Posterior vena cava (tissue), 2 donors: ENCODE measurements around the gene SMOC2. TPM values are rescaled to one million over a fixed set of nuclear protein-coding genes. Genes with fewer than 3 reads are reported as not detected.

Experiments used
- DNase-seq: peaks from one replicate; pipeline ENCODE4 v3.0.0-alpha.2; 2020; ENCODE audit warnings: low spot score
- intact Hi-C, 2 donors: fragments of 100-400 bp; cut with DNase I; formaldehyde crosslinking; loops; one replicate each; pipeline versions ENCODE4 v1.14.1 to v1.14.2; 2022 to 2023
- long read RNA-seq, 2 donors: library from polyadenylated mRNA; unstranded; transcript quantifications; one replicate each; pipeline ENCODE4 v2.0.0, GENCODE V29; 2020 to 2021
- total RNA-seq, 2 donors: library from RNA; stranded (reverse); fragmentation: NEBNext Ultra II Directional; extraction: Animal tissue kit (Norgen Biotek cat#: 25700); gene quantifications; one replicate each; pipeline ENCODE4 v1.2.1, GENCODE V29; 2021
- donor health status: DM: yes; HTN: yes; CAD: no.
- donor health status: DM: yes; HTN: yes; CAD: no.

SMOC2 gene, protein sequence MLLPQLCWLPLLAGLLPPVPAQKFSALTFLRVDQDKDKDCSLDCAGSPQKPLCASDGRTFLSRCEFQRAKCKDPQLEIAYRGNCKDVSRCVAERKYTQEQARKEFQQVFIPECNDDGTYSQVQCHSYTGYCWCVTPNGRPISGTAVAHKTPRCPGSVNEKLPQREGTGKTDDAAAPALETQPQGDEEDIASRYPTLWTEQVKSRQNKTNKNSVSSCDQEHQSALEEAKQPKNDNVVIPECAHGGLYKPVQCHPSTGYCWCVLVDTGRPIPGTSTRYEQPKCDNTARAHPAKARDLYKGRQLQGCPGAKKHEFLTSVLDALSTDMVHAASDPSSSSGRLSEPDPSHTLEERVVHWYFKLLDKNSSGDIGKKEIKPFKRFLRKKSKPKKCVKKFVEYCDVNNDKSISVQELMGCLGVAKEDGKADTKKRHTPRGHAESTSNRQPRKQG
- 100 to 1,000 TPM in 1 of 2 donors, 10 to 100 TPM in 1; 77.6 to 176 TPM for total RNA-seq
- long read RNA-seq, donor 1, transcript SMOC2-202 (13 exons, 3,117 nt) = major isoform, 58 of 105 reads
- long read RNA-seq, donor 1, partial matches to known transcripts = 37 of 105 reads
- long read RNA-seq, donor 1, other reads (novel, unspliced or antisense) = 8 of 105 reads
- long read RNA-seq, donor 2, transcript SMOC2-202 (13 exons, 3,117 nt) = major isoform, 65 of 107 reads
- long read RNA-seq, donor 2, partial matches to known transcripts = 27 of 107 reads
- long read RNA-seq, donor 2, other reads (novel, unspliced or antisense) = 13 of 107 reads

DNA sequence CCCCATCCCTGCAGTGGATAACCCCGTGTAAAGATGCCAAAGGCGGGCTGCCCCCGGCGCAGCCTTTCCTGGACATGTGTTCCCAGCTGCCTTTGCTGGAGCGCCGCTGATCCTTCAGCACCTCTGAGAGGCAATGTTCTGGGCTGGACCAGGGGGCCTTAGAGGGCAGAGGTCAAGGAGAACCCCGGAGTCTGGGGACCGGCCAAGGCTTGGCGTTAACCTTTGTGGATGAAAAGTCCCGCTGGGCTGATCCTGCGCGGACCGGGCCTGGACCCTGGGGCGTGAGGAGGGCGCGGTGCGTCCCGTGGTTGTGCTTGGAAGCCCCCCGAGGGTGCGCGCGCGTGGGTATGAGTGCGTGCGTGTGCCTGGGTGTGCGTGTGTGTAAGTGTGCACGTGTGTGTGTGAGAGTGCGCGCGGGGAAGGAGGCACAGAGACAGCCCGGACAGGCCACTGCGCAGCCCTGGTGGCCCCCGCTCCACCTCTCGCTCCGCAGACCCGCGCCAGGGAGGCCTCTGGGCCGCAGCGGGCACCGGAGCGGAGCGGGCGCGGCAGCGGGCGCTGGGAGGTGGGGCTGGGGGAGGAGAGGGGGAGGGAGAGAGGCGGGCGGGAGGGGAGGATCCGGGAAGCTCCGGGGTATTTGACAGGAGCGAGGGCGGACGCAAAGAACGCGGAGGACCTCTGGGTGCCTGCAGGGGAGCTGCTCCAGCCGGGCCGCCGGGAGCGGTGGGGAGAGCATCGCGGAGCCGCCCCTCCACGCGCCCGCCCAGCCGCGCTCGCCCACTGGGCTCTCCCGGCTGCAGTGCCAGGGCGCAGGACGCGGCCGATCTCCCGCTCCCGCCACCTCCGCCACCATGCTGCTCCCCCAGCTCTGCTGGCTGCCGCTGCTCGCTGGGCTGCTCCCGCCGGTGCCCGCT lies at the start of gene SMOC2:
SMOC2 (plus strand) TSS at position 665 of the 914 bp plus-strand sequence; CDS start at position 852, 187 bp downstream.
- intact Hi-C loops = no loop called here
- DNase-seq = peak; percentile 81

DNA sequence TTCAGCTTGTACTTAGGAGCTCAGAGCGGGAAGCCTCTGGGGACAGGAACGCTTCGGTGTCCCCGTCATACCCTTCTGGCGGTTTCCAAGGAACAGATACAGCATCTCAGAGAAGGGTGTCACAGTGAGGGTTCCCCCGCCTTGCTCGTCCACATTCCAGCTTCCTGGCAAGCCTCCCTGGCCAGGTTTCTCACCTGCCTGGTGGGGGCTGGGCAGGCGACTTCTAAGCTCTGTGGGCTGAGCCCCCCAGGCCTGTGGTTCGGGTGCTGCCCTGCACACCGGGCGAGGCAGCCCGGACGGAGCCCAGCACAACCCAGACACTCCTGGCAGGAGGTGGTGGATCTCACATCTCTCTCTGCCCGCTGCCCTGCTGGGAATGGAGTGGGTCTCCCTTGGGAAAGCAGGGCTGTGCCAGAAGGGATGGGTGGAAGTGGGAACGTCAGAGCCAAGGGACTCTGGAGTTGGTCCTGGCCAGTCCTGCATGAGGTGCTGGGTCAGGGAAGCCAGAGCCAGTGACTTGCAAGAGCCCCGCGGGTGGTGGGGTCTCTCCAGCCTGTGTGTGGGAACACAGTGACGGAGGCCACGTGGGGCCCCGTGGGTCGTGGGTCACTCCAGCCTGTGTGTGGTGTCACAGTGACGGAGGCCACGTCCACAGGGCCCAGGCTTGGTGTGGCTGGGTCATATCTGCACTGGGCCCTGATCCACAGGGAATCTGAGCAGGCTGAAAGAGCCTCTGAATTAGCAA lies 47.7 kb upstream of the SMOC2 start:
- intact Hi-C loops = no loop called here
- no peak for DNase-seq

DNA sequence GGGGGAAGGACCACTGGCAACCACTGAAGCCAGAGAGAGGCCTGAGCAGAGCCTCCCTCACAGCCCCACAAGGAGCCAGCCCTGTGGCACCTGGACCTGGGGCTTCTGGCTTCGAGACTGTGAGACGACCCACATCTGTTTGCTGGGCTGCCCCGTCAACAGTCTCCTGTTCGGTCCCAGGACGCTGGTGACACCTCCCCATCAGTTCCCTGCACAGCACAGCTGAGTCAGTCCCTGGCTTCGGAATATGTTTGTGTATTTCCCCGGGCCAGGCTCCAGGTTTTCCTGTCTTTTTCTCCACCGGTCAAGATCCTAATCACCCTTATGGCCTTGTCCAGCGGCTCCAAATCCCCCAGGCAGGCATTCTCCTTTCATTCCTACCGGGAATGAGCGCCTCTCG lies 46.4 kb upstream of the SMOC2 start:
- intact Hi-C loops = no loop called here
- no peak for DNase-seq

DNA sequence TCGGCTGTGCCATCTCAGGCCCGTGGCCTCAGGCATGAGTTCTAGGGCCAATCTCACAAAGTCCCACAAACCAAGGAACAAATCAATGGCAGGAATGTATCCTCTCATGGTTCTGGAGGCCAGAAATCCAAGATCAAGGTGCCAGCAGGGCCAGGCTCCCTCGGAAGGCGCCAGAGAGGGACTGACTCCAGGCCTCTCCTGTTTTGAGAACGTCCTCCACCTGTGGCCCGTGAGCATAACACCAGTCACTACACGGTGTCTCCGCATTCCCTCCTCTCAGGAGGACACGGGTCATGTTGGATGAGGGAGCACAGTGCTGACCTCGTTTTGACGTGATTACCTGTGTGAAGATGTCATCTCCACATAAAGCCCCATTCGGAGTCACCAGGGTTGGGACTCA lies 45.0 kb upstream of the SMOC2 start:
- intact Hi-C loops = no loop called here
- no peak for DNase-seq

DNA sequence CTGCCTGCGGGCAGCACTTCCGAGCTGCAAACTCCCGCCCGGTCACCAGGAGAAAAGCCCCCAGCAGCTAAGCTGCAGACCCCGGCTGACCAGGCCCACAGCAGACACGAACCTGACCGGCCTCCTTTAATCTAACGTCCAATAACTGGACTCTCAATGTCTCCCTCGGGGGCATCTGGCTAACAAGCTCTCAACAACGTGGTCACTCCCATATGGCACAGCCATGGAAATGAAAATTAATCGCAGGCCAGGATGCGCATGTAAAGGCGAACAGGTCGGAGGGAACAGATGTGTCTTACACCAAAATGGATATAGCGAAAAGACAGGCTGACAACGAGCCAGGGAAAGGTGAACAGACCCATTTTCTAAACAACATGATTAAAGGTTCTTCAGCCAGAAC lies 44.4 kb upstream of the SMOC2 start:
- no peak for DNase-seq
- intact Hi-C loops = no loop called here

DNA sequence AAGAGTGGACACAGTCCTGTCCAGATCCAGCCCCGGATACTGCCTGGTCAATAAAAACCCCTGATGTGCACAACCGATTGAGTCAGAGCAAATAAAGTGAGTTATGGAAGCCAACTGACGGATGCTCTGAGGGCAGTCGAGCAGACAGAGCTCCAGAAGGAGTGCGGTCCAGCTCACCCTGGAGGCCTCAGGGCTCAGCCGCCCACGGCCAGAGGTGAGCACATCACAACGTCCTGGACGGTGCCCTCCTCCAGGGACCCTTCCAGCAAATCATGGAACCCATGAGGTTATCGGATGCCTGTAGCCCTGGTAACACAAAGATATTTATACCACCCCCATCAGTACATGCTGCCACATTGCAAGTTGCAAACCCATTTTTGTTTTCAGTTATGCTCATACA lies 44.0 kb upstream of the SMOC2 start:
- intact Hi-C loops = no loop called here
- DNase-seq = peak; percentile 38

DNA sequence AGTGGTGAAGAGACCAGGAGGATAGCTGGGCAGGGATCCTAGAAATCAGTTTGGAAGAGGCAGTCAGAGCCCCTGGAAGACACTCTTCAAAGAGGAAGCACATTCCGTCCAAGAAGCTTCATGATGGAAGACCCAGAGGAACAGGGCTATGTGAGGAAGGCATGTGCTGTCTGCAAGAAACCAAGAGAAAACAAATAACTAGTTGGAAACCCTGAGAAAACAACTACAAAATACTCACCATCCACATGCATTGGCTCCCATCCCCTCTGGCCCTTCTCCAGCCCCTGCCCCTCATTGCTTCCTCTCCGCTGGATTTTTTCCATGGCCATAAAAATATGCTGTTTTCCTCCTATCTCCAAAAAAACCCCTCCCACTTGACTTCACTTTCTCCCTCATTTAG lies 40.9 kb upstream of the SMOC2 start:
- intact Hi-C loops = no loop called here
- peak; percentile 49 for DNase-seq

DNA sequence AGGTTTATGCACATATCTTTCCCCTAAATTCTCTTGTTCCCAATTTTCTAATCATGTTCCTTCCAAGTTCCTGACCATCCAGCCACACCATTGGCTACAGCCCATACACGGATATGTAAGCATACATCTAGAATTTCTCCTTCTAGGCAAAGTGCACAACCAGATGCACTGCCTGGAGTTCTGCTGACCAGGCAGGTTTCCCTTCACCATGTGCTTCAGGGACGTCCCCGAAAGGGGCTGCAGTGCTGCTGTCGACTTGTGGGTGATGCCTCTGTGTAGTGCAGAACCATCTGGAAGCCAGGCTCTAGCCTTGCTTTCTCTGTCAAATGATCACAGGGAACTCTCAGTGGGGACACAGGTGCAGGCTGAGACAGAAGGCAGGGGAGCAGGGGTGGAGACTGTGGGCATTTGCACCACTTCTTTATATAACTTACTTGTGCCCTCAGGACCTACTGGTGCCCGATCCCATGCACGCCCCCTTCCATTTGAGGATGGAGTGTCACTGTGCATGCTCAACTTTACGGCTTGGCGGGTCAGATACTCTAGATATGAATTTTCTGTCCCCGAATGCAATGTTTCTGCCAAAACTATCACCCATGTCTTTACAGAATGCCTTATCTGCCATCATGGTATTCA lies 37.5 kb upstream of the SMOC2 start:
- intact Hi-C loops = loop anchor here in 1 of 2 donors (2.0 kb wide), 1 partner anchor 433 kb away; no protein-coding TSS in a partner anchor
- peak; percentile 37 for DNase-seq

DNA sequence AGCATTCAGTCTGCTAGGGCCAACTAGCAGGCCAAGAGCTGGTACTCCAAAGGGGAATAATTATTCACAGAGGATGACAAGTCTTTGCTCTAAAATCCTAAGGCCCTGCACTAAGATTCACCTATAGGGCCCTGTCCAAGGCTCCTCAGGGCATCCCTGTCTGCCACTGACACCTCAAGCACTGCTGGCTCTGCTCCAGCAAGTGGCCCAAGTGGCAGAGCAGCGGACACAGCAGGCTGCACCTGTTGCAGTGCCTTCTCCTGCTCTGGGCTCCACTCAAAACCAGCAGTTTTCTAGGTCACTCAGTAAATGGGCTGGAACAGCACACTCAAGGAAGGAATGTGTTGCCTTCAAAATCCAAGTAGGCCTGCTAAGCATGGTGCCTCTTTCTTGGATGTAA lies 36.4 kb upstream of the SMOC2 start:
- peak; percentile 64 for DNase-seq
- intact Hi-C loops = no loop called here

DNA sequence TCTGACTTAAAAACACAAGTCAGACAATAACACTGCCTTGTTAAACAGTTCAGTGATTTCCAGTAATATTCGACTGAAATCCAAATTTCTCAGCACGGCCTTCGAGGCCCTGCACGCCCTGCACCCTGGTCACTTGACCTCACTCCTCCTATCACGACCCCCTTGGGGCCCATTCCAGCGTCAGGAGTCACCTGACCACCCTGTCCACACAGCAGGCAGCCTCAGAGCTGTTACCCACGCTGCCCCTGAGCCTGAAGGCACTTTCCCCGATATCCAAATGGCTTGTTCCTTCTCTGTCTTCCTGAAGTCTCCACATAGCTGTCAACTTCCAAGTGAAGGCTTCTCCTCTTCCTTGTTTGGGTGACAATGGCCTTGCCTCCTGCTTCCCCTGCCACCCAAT lies 33.1 kb upstream of the SMOC2 start:
- intact Hi-C loops = no loop called here

DNA sequence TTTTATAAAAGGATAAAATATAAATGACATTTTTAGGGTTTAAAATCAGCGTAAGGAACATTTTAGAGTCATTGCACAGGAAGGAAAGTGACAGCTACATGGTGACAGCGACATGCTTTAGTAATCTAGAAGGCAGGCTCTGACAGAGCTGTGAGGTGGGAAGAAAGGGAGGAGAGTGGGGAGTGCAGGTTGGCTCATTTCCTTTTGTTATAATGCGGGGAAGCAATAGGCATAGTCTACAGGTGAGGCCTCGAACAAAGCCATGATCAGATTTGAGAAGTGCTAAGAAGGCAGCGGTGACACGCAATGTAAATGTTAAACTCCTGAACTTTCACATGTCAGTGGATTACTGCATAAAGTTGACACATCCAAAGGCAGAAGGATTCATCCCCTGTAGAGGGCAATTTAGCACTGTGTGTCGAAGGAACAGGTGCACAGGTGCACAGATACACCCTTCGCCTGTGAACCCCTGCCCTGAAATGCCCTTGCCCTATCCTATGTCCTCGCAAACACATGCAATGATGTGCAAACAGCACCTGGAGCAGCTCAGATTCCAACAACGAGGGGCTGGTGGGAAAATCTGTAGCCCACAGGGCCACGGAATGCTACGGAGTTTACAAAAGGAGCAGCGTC lies 32.4 kb upstream of the SMOC2 start:
- DNase-seq = no peak
- intact Hi-C loops = no loop called here

More for the DNA sequence above, 33.1 kb upstream of the SMOC2 start:
- DNase-seq = no peak

DNA sequence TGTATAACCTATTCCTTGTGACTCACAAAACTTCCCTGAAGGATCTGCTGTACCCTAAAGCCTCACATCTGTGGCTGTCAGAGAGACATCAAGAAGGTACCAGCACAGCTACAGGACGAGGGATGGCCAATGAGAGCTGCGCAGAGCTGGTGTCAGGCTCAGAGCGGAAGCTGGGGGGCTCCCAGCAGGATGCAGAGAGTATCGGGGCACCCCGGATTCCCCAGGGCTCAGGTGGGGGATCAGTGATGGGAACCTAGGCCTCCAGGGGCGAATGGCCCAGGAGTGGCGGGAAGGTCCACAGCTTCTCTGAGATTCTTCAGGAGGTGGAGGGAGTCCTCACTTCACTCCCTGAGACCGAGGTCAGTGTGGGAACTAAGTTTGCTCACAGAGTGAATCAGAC lies 30.9 kb upstream of the SMOC2 start:
- intact Hi-C loops = no loop called here
- no peak for DNase-seq

DNA sequence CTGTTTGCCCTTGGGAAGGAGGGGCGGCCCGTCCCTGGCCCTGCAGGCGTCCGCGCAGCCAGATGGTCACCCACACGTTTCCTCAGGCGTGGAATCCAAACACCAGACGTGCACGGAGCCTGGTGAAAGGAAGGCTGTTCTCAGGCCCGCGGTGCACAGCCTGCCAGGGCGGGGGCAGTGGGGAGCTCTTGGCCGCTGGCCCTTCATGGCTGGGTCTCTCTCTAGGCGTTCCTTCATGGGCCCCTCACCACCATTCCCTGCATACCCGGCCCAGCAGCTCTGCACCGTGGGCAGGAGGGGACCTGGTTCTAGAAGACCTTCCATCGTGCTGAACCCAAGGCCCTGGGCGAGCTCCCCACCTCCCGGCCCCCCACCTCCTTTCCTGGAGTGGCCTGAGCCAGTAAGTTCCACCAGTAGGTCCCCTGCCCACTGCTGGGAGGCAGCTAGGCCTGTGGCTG lies 30.4 kb upstream of the SMOC2 start:
- no peak for DNase-seq
- intact Hi-C loops = no loop called here

DNA sequence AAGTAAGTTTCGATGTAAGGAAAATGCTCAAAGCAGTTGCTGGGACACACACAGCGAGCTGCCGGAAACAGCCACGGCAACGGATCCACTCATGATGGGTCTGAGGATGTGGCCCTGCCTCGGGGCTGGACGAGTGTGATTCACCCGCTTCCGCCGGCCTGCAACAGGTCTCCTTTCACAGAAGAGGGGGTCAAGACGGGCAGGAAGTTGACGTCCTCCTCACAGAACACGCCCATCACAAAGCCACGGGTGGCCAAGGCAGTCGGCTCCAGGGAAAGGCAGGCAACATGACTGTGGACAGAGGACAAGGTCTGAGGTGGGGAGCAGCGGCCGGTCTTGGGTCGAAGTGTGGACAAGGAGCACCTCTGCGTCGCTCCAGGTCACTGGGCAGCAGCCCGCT lies 29.9 kb upstream of the SMOC2 start:
- DNase-seq = no peak
- intact Hi-C loops = no loop called here

DNA sequence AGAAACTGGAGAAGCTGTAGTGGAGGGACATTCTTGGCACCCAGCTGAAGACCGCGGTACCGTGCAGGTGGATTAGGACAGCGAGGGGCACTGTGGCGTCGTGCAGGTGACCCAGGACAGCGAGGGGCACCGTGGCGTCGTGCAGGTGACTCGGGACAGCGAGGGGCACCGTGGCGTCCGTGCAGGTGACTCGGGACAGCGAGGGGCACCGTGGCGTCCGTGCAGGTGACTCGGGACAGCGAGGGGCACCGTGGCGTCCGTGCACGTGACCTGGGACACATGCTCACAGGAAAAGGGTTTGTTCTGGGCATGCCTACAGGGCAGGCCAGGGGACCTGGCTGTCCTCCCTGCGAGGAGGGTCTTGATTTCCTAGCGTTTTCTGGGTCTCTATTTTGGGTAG lies 29.2 kb upstream of the SMOC2 start:
- DNase-seq = no peak
- intact Hi-C loops = no loop called here

DNA sequence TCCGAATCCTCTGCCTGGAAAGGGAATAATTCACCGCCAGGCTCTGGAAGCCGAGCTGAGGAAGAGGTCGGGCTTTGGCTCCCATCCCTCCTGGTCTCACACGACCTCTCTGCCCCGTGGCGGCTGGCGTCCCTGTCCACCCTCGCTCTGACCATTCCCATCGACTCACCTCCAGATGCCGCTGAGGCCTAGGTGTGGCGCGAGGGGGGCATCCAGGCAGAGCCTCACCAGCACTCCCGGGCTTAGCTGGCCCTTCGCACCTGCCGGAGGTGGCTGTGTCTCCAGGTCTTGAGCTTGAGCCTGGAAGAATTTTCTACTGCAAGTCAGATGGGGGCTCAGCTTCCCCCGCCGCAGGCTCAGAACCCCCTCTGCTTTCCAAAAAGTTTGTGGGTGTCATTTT lies 28.5 kb upstream of the SMOC2 start:
- no peak for DNase-seq

DNA sequence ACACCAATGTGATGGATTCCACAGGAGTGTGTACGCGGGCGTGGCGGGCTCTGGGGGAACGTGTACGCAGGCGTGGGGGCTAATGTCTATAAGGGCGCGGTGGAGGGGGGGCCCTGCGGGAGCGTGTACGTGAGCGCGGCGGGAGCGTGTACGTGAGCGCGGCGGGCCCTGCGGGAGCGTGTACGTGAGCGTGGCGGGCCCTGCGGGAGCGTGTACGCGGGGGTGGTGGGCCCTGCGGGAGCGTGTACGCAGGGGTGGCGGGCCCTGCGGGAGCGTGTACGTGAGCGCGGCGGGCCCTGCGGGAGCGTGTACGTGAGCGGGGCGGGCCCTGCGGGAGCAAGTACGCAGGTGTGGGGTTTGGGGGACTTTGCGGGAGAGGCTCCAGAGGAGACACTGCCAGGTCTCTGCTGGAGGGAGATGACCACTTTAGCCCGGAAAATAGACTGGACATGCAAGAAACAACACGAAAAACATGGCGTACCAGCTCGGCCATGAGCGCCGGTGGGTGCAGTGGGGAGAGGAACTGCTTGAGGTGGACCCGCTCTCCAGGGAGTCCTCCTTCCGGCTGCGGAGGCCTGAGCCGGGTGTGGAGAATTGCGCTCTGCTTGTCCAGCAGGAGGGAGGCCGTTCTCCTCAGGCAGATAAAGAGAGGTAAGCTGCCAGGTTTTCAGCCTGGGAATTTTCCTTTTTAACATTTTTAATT lies 27.8 kb upstream of the SMOC2 start:
- intact Hi-C loops = no loop called here
- DNase-seq = no peak

More for the DNA sequence above, 28.5 kb upstream of the SMOC2 start:
- intact Hi-C loops = no loop called here
